NT2/D1 (cell line): ENCODE results near the gene BRINP3.

Experiments
- YY1 ChIP-seq: IDR thresholded peaks from 2 replicates; pipeline ENCODE4 v1.6.1; 2011; ENCODE audit not compliant: insufficient read length, insufficient read depth
- ZNF274 ChIP-seq: IDR thresholded peaks from 2 replicates; pipeline ENCODE4 v1.6.1; 2011; ENCODE audit warnings: mild to moderate bottlenecking, low read depth, low read length

DNA sequence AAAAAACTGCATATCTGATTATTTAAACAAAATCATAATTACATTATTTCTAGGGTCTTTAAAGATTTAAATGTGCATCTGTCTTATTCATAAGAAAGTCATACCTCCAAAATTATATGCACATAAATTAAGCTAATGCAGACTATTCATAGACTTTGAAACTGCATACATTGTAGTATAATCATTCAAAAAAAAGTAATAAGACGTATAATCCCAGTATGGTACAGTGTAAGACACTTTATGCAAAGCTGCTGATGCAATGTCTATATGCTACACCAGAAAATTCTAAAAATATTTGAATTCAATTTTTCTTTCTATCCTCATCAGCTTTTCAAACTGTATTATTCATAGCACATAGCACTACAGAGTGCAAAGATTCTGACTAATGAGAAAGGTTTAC, 22.0 kb downstream of the BRINP3 start:
- no peak for TF ChIP-seq ZNF274
- TF ChIP-seq YY1: no peak
